GM13977 (cell line): Measurements from ENCODE around the gene APCS.

ENCODE experiments used
- DNase-seq: peaks from one replicate; pipeline ENCODE4 v3.0.0; 2012; ENCODE audit warnings: low spot score
- in situ Hi-C: fragments of 300-500 bp; cut with MboI; formaldehyde crosslinking; loops from one replicate; pipeline ENCODE4 v1.12.0; 2022; ENCODE audit warnings: low sequenced_read_pairs, low pct_unique_long_range_greater_than_20kb, mixed read lengths, inconsistent platforms; ENCODE audit not compliant: unreplicated experiment
- TF ChIP-seq, protein P1 (sequence below): IDR thresholded peaks from 2 replicates; pipeline ENCODE4 v1.5.1; 2012; ENCODE audit warnings: mild to moderate bottlenecking, control low read depth; ENCODE audit not compliant: insufficient read depth; ENCODE audit errors: extremely low read depth, missing control alignments

APCS gene

DNA sequence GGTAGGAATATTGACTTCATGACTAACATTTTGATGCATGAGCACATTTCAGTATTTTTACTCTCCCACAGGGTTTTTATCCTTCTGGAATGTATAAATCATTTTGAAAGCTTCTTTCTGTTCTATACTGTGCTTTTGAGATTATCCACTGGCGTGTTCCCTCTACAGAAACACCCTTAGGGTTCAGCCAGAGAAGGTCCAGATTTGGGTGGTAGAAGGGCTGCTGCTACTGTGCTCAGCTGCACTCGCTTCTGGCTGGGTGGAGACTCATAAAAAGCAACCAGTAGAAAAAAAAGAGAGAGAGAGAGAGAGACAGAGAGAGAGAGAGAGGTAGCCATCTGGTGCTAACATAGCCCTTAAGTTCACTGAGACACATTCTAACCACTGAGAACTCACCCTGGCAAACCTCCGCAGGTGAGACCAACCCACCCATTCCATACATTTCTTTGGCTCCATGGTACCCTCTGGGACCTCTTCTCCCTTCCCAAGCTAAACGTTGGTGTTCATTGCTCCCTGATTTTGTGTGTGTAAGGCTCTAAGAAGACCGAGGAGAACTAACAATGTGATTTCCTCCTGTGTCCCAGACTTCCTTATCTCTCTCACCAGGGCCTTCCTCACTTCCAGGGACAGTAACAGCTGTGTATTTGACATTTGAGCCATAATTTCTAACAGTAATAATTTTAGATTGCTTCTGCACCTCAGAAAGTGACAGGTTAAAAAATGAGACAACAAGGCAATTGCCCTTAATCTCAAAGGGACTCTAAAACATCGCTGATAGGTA, 7.2 kb downstream of the APCS start:
- in situ Hi-C loops, result no loop called here
- DNase-seq, result no peak
- TF ChIP-seq, protein P1, sequence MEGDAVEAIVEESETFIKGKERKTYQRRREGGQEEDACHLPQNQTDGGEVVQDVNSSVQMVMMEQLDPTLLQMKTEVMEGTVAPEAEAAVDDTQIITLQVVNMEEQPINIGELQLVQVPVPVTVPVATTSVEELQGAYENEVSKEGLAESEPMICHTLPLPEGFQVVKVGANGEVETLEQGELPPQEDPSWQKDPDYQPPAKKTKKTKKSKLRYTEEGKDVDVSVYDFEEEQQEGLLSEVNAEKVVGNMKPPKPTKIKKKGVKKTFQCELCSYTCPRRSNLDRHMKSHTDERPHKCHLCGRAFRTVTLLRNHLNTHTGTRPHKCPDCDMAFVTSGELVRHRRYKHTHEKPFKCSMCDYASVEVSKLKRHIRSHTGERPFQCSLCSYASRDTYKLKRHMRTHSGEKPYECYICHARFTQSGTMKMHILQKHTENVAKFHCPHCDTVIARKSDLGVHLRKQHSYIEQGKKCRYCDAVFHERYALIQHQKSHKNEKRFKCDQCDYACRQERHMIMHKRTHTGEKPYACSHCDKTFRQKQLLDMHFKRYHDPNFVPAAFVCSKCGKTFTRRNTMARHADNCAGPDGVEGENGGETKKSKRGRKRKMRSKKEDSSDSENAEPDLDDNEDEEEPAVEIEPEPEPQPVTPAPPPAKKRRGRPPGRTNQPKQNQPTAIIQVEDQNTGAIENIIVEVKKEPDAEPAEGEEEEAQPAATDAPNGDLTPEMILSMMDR, result no peak

DNA sequence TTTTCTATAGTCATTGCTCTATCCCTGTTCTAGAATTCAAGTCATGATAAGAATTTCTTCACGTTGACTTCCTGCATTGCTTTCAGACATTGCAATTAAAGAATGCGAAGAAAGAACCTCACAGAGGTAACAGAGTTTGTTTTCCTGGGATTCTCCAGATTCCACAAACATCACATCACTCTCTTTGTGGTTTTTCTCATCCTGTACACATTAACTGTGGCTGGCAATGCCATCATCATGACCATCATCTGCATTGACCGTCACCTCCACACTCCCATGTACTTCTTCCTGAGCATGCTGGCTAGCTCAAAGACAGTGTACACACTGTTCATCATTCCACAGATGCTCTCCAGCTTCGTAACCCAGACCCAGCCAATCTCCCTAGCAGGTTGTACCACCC, 10.6 kb downstream of the APCS start:
- no peak for DNase-seq
- TF ChIP-seq, protein P1, result no peak
- in situ Hi-C loops, result no loop called here

DNA sequence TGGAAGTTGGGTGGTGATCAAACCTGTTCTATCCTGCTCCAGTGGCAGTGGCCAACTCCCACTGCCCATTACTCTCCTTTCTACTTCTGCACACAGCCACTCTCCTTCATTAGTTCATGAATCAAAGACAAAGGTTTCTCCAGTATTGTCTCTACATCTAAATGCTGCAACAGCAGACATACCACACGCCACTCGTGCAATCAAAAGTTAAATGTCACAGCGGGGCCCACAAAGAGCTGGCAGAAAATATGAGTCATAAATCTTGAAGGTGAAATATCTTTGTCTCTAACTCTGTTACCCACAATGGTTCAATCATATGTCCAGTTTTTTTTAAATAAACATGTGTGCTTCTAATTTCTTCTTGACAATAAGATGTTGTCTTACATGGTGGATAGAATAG, 13.3 kb downstream of the APCS start:
- TF ChIP-seq, protein P1, result no peak
- no peak for DNase-seq
- in situ Hi-C loops, result no loop called here

DNA sequence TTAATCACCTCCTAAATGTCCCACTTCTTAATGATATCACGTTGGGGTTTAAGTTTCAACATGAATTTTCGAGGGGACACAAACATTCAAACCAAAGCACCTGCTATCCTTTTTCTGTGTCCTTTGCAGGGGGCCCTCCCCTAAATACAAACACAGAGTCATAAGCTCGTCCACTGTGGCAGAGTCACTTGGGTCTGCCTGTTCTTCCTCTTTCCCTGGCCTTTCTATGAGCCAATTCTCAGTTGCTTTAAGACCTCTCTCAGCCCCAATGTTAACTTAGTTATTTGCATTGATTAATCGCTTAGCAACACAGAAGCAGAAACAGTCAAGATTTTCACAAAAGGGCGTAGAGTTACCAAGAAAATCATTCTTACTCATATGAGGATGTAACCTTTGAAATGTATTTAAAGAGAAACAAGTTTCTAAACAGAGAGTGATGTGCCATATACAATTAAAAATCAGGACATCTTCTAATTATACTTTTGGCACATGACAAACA, 14.9 kb downstream of the APCS start:
- no peak for DNase-seq
- in situ Hi-C loops, result no loop called here
- TF ChIP-seq, protein P1, result no peak

DNA sequence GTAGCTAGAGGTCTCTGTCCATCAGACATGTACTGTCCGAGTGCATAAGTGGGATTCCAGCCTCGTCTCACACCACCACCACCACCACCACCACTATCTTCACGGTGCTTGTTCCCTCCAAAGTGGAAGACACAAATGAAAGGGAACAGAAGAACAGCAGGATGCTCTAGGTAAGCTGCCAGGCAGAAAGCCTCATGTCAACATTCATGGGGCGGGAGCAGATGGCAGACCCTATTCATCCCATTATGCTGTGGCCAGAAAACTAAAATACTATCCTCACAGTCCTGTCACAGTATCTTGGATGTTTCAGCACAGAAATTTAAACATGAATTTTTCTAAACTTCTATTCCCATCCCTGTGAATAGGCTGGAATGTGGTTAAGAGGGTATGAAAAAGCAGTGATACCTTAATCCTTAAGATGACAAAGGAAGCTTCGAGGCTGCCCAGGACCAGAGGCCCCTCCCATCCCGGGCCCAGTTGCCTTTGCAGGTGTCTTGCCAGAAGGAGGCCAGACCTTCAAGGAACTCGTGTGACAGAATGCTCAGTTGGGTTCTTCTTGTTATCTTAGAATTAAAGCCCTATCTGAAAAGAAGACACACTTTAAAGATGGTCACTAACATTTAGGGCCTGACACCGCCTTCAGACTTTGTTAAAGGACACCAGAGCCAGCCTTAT, 24.7 kb downstream of the APCS start:
- in situ Hi-C loops, result no loop called here
- TF ChIP-seq, protein P1, result no peak
- DNase-seq, result no peak

DNA sequence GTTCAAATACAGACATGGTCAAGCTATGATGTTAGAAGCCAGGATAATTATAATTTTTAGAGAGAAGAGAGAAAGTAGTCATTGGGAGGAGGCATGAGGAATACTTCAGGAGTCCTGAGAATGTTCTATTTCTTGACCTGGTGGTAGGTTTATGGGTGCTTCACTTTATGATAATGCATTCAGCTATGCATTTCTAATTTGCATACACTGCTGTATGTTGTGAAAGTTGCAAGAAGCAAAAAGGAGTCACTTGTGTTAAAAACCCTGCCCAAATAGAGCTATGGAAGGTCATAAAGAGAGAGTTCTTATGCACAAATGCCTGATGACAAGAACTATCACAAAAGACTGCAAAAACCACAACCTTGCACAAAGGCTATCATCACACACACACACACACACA, 45.3 kb downstream of the APCS start:
- DNase-seq, result no peak
- in situ Hi-C loops, result no loop called here
- TF ChIP-seq, protein P1, result no peak
